Thyroid gland (tissue), 4 donors: Measurements from ENCODE around the gene RFTN1. TPM values are rescaled to one million over a fixed set of nuclear protein-coding genes. Genes with fewer than 3 reads are reported as not detected.
A peak's percentile ranks its signal among the peaks of the same experiment; 100 is the strongest.

Experiments used
- DNase-seq, 2 donors: peaks; one replicate each; pipeline ENCODE4 v3.0.0-alpha.2; 2019
- H3K27ac ChIP-seq, 3 donors: fragments of 200-600 bp; sonication (generic); 1 replicate in 2 of 3; 2 replicates in 1 of 3; pipeline ENCODE4 v1.5.1; 2016 to 2019; ENCODE audit warnings: mild to moderate bottlenecking in 1 of 3, moderate library complexity in 1 of 3
- H3K27me3 ChIP-seq: fragments of 200-600 bp; sonication (generic); one replicate; pipeline ENCODE4 v1.5.1; 2019
- H3K36me3 ChIP-seq, 2 donors: fragments of 200-600 bp; sonication (generic); one replicate each; pipeline ENCODE4 v1.5.1; 2016 to 2019
- H3K4me1 ChIP-seq, 2 donors: fragments of 200-600 bp; sonication (generic); one replicate each; pipeline ENCODE4 v1.5.1; 2017 to 2019
- H3K4me3 ChIP-seq, 3 donors: fragments of 200-600 bp; sonication (generic); replicated peaks in 1 of 3; 1 replicate in 2 of 3; 2 replicates in 1 of 3; pipeline ENCODE4 v1.5.1; 2016; ENCODE audit warnings: mild to moderate bottlenecking in 1 of 3
- H3K9me3 ChIP-seq: fragments of 200-600 bp; sonication (generic); one replicate; pipeline ENCODE4 v1.5.1; 2017
- CTCF ChIP-seq, 6 experiments: fragments of 200-600 bp in 3 of 6; fragments of 450-650 bp in 3 of 6; sonication (generic) in 3 of 6; IDR thresholded peaks; one replicate each; pipeline ENCODE4 v1.5.1; 2016 to 2019; ENCODE audit warnings: antibody characterized with exemption in 6 of 6, mild to moderate bottlenecking in 2 of 6, inconsistent platforms in 1 of 6, moderate library complexity in 1 of 6
- POLR2A ChIP-seq, 2 donors: fragments of 450-650 bp; IDR thresholded peaks; one replicate each; pipeline ENCODE4 v1.6.1; 2017; ENCODE audit warnings: antibody characterized with exemption in 2 of 2, mild to moderate bottlenecking in 2 of 2, moderate library complexity in 1 of 2
- WGBS, 2 donors: methylation state at CpG; one replicate each; pipeline ENCODE4 v1.1.5; 2017; 5-methylcytosine and 5-hydroxymethylcytosine counted together
- intact Hi-C: fragments of 100-400 bp; cut with DNase I; formaldehyde crosslinking; loops from one replicate; pipeline ENCODE4 v1.15.1; 2023
- total RNA-seq, 4 donors: library from RNA; depleted of rRNA; stranded (reverse); fragments of >200 nt; gene quantifications; one replicate each; pipeline ENCODE4 v1.2.3, GENCODE V29; 2016

RFTN1 gene
- total RNA-seq, 4 donors from 2014 or later: 110 to 239 (median 153) TPM

GRCh38 chr3:16464511-16465148, 48.9 kb downstream of the RFTN1 start:
- TF ChIP-seq CTCF (IDR thresholded peaks at IDR 0.05) (no peak), POLR2A (IDR thresholded peaks at IDR 0.05) (no peak)
- peak overlapping the region; percentile 45 to 82 (median 75) for H3K27ac ChIP-seq
- WGBS, 2 donors: 39 to 61% methylated on average over 3 of the region's 3 CpGs
- no peaks in the 10 kb centered on the region for H3K36me3 ChIP-seq
- intact Hi-C loops: no loop called here
- H3K27me3 ChIP-seq: no peaks in the 10 kb centered on the region
- H3K9me3 ChIP-seq: no peaks in the 10 kb centered on the region
- DNase-seq: no peak
- H3K4me1 ChIP-seq: peaks cover 33 to 60% of the 10 kb centered on the region in 2 donors
- H3K4me3 ChIP-seq: no peak overlapping the region

GRCh38 chr3:16463914-16464313, 49.6 kb downstream of the RFTN1 start:
- TF ChIP-seq POLR2A (IDR thresholded peaks at IDR 0.05) (peak in 1 of 2 donors; percentile 20), CTCF (IDR thresholded peaks at IDR 0.05) (no peak)
- peaks cover 33 to 57% of the 10 kb centered on the region in 2 donors for H3K4me1 ChIP-seq
- H3K27ac ChIP-seq: peak overlapping the region; percentile 45 to 82 (median 75)
- H3K9me3 ChIP-seq: no peaks in the 10 kb centered on the region
- H3K27me3 ChIP-seq: no peaks in the 10 kb centered on the region
- 31 to 44% methylated on average over 5 of the region's 5 CpGs for WGBS, 2 donors
- DNase-seq: no peak
- H3K4me3 ChIP-seq: no peak overlapping the region
- no peaks in the 10 kb centered on the region for H3K36me3 ChIP-seq
- intact Hi-C loops: no loop called here

- TF ChIP-seq CTCF (IDR thresholded peaks at IDR 0.05): no peak
- no peak for TF ChIP-seq POLR2A (IDR thresholded peaks at IDR 0.05)
- no peak overlapping the region for H3K4me3 ChIP-seq
- H3K4me1 ChIP-seq: peaks cover 33 to 57% of the 10 kb centered on the region in 2 donors
- WGBS, 2 donors: 94 to 96% methylated on average over 1 of the region's 1 CpG
- no peaks in the 10 kb centered on the region for H3K27me3 ChIP-seq
- no peaks in the 10 kb centered on the region for H3K36me3 ChIP-seq
- no peak for DNase-seq
- intact Hi-C loops: no loop called here
- H3K27ac ChIP-seq: peak overlapping the region in 2 of 3 donors; percentile 31 to 71
- H3K9me3 ChIP-seq: no peaks in the 10 kb centered on the region
These were observed 50.4 kb downstream of the RFTN1 start for GRCh38 chr3:16463119-16463518.

- H3K9me3 ChIP-seq: no peaks in the 10 kb centered on the region
- no peak for DNase-seq
- TF ChIP-seq POLR2A (IDR thresholded peaks at IDR 0.05) (no peak), CTCF (IDR thresholded peaks at IDR 0.05) (no peak)
- peak overlapping the region in 2 of 3 donors; percentile 67 to 71 for H3K27ac ChIP-seq
- peaks cover 32 to 54% of the 10 kb centered on the region in 2 donors for H3K4me1 ChIP-seq
- intact Hi-C loops: no loop called here
- H3K27me3 ChIP-seq: no peaks in the 10 kb centered on the region
- WGBS, 2 donors: 84 to 88% methylated on average over 5 of the region's 5 CpGs
- no peak overlapping the region for H3K4me3 ChIP-seq
- no peaks in the 10 kb centered on the region for H3K36me3 ChIP-seq
These were observed 50.8 kb downstream of the RFTN1 start for GRCh38 chr3:16462679-16463078.

- H3K36me3 ChIP-seq: no peaks in the 10 kb centered on the region
- peak; percentile 73 to 76 for DNase-seq
- no peak for TF ChIP-seq POLR2A (IDR thresholded peaks at IDR 0.05)
- no peak for TF ChIP-seq CTCF (IDR thresholded peaks at IDR 0.05)
- peaks cover 30 to 51% of the 10 kb centered on the region in 2 donors for H3K4me1 ChIP-seq
- peak overlapping the region; percentile 43 to 71 (median 67) for H3K27ac ChIP-seq
- 44 to 69% methylated on average over 3 of the region's 3 CpGs for WGBS, 2 donors
- no peak overlapping the region for H3K4me3 ChIP-seq
- H3K9me3 ChIP-seq: no peaks in the 10 kb centered on the region
- intact Hi-C loops: no loop called here
- no peaks in the 10 kb centered on the region for H3K27me3 ChIP-seq
These were observed 51.8 kb downstream of the RFTN1 start for GRCh38 chr3:16461463-16462245.
